NCI-H2081 treated with DMSO at 0.1 percent for 48 hours (cell line): ENCODE data around the gene DESI2.

Source experiments
- DNase-seq: peaks from one replicate; lab custom pipeline; 2025; lab: John Stamatoyannopoulos, UW

The DESI2 gene

DNA sequence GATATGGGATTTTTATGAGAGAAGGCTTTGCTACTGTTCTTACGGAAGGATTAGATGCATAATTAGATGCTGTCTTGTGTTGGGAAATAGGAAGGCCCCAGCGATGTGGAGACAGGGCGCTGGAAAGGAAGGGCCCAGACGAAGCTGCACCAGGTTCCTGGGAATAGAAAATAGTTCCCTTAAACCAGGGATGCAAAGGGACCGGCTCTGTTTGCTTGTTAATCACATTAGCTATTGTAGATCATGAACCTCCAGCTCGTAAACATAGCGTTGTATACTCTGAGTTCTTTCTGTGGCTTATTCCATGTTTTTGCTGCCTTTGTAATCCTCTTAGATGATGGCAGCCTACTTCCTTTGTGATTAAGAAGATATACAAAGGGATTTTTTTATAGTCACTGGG lies 102.7 kb downstream of the DESI2 start:
- no peak for DNase-seq

DNA sequence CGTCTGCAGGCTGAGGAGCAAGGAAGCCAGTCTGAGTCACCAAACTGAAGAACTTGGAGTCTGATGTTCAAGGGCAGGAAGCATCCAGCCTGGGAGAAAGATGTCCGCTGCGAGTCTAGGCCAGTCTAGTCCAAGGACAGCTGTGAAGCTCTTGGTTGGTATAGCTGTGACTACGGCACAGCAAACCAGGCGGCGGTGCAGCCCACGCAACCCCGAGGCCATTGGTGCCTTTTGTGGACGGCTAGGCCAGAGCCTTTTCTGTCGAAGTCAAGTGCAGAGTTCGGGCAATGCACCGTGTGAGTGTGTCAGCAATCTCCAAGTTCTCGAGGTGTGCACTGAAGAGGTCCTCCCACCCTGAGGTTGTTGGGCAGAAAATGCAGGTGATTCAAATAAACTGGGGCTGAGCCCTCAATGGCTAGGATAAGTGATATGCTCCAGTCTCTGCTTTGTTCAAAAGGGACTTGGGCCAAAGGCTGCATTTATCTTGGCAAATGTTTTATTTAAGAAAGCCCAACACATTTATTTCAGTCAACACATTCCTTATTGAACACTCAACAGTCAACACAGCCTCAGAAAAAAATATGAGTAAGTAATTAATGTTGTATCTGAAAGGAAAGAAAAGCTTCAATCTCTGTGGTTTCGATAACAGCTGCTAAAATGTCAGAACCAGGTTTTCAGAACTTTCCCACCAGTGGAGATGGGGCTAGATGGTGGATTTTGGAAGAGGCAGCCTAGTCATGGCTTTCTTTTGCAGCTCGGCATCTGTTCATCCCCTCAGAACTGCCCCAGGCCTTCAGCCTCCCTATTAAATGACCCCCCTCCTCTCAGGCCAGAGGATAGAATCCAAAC lies 104.4 kb downstream of the DESI2 start:
- no peak for DNase-seq
